Liver (tissue), 9 donors: Measurements from ENCODE around the gene PPIA. TPM values are rescaled to one million over a fixed set of nuclear protein-coding genes. Genes with fewer than 3 reads are reported as not detected.

Experiments
- DNase-seq: peaks from one replicate; pipeline ENCODE4 v3.0.0-alpha.2; 2017; ENCODE audit warnings: low spot score
- H3K27ac ChIP-seq, 2 donors: one replicate each; pipeline ENCODE4 v1.7.0; 2013; ENCODE audit warnings: inconsistent platforms in 2 of 2, low read length in 2 of 2, control low read depth in 1 of 2, low read depth in 1 of 2, mild to moderate bottlenecking in 1 of 2
- H3K27me3 ChIP-seq, 4 donors: one replicate each; pipeline versions ENCODE4 v1.6.1 to v1.7.0; 2013; ENCODE audit warnings: low read length in 3 of 4, inconsistent platforms in 1 of 4, mild to moderate bottlenecking in 1 of 4, moderate library complexity in 1 of 4; ENCODE audit not compliant: control insufficient read depth in 4 of 4, insufficient read depth in 4 of 4
- H3K36me3 ChIP-seq, 4 donors: one replicate each; pipeline versions ENCODE4 v1.6.1 to v1.7.0; 2013; ENCODE audit warnings: low read length in 3 of 4, mild to moderate bottlenecking in 3 of 4, low read depth in 1 of 4, moderate library complexity in 1 of 4; ENCODE audit not compliant: control insufficient read depth in 4 of 4, insufficient read depth in 3 of 4
- H3K4me1 ChIP-seq, 4 donors: one replicate each; pipeline versions ENCODE4 v1.6.1 to v1.7.0; 2013; ENCODE audit warnings: low read length in 3 of 4, mild to moderate bottlenecking in 3 of 4, moderate library complexity in 1 of 4; ENCODE audit not compliant: control insufficient read depth in 4 of 4, insufficient read depth in 4 of 4
- H3K4me3 ChIP-seq, 3 donors: one replicate each; pipeline versions ENCODE4 v1.6.1 to v1.7.0; 2013; ENCODE audit warnings: low read length in 3 of 3, control low read depth in 1 of 3, low read depth in 1 of 3, mild to moderate bottlenecking in 1 of 3
- H3K9ac ChIP-seq, 2 donors: one replicate each; pipeline ENCODE4 v1.7.0; 2013; ENCODE audit warnings: low read length in 2 of 2, mild to moderate bottlenecking in 2 of 2, moderate library complexity in 2 of 2, control low read depth in 1 of 2, low read depth in 1 of 2
- H3K9me3 ChIP-seq, 4 donors: one replicate each; pipeline versions ENCODE4 v1.6.1 to v1.7.0; 2013; ENCODE audit warnings: low read length in 3 of 4; ENCODE audit not compliant: control insufficient read depth in 4 of 4
- EGR1 ChIP-seq, 2 donors: IDR thresholded peaks; 2 replicates each; pipeline ENCODE4 v1.6.1; 2016 to 2018; ENCODE audit warnings: antibody characterized with exemption in 2 of 2, low read depth in 2 of 2
- FOXA1 ChIP-seq: IDR thresholded peaks from 2 replicates; pipeline ENCODE4 v1.6.1; 2016; ENCODE audit warnings: antibody characterized with exemption
- FOXA2 ChIP-seq: IDR thresholded peaks from 2 replicates; pipeline ENCODE4 v1.6.1; 2016; ENCODE audit warnings: antibody characterized with exemption
- GABPA ChIP-seq, 2 donors: IDR thresholded peaks in 1 of 2; conservative IDR thresholded peaks in 1 of 2; 2 replicates each; pipeline ENCODE4 v1.6.1; 2016; ENCODE audit warnings: antibody characterized with exemption in 2 of 2, mild to moderate bottlenecking in 1 of 2, moderate library complexity in 1 of 2
- HNF4A ChIP-seq, 2 donors: conservative IDR thresholded peaks; 2 replicates each; pipeline ENCODE4 v1.6.1; 2016; ENCODE audit warnings: antibody characterized with exemption in 2 of 2, mild to moderate bottlenecking in 2 of 2
- HNF4G ChIP-seq: IDR thresholded peaks from 2 replicates; pipeline ENCODE4 v1.6.1; 2016; ENCODE audit warnings: antibody characterized with exemption
- JUND ChIP-seq, 2 donors: IDR thresholded peaks; 2 replicates each; pipeline ENCODE4 v1.6.1; 2016; ENCODE audit warnings: antibody characterized with exemption in 2 of 2
- NR2F2 ChIP-seq: IDR thresholded peaks from 2 replicates; pipeline ENCODE4 v1.6.1; 2016; ENCODE audit warnings: antibody characterized with exemption
- RAD21 ChIP-seq, 2 donors: IDR thresholded peaks; 2 replicates each; pipeline ENCODE4 v1.6.1; 2016; ENCODE audit warnings: antibody characterized with exemption in 2 of 2, mild to moderate bottlenecking in 2 of 2
- RXRA ChIP-seq, 2 donors: IDR thresholded peaks; 2 replicates each; pipeline ENCODE4 v1.6.1; 2017 to 2018; ENCODE audit warnings: antibody characterized with exemption in 2 of 2, mild to moderate bottlenecking in 1 of 2
- SP1 ChIP-seq: IDR thresholded peaks from 2 replicates; pipeline ENCODE4 v1.6.1; 2018; ENCODE audit warnings: antibody characterized with exemption, mild to moderate bottlenecking
- TAF1 ChIP-seq: conservative IDR thresholded peaks from 2 replicates; pipeline ENCODE4 v1.6.1; 2016; ENCODE audit warnings: antibody characterized with exemption, mild to moderate bottlenecking
- YY1 ChIP-seq: IDR thresholded peaks from 2 replicates; pipeline ENCODE4 v1.6.1; 2016; ENCODE audit warnings: antibody characterized with exemption, mild to moderate bottlenecking
- WGBS: extraction: QIAGEN DNeasy Blood & Tissue Kit; methylation state at CpG from one replicate; pipeline ENCODE4 v1.1.7; 2013; 5-methylcytosine and 5-hydroxymethylcytosine counted together
- polyA plus RNA-seq, 2 donors: library from polyadenylated mRNA; stranded (reverse) in 1 of 2; unstranded in 1 of 2; fragments of 200-250 nt in 1 of 2; fragments of >200 nt in 1 of 2; fragmentation: Nextera tagmentation in 1 of 2; extraction: Ambion mirVana in 1 of 2; gene quantifications; one replicate each; pipeline versions ENCODE4 v1.2.1 to v1.2.3, GENCODE V29; 2013 to 2015
- total RNA-seq, 2 donors: library from RNA; depleted of rRNA; stranded (reverse); fragments of >200 nt; gene quantifications; one replicate each; pipeline ENCODE4 v1.2.3, GENCODE V29; 2014
- TF ChIP-seq, protein P1 (sequence below): fragments of 150-350 bp; IDR thresholded peaks from 2 replicates; pipeline ENCODE4 v1.5.1; 2017; ENCODE audit warnings: improper control_type of control experiment, low read depth, low read length; ENCODE audit not compliant: missing input control
- TF ChIP-seq, protein P2 (sequence below): IDR thresholded peaks from 2 replicates; pipeline ENCODE4 v1.6.1; 2016; ENCODE audit warnings: antibody characterized with exemption, mild to moderate bottlenecking
- TF ChIP-seq, protein P3 (sequence below): IDR thresholded peaks from 2 replicates; pipeline ENCODE4 v1.6.1; 2016; ENCODE audit warnings: antibody characterized with exemption
- TF ChIP-seq, protein P4 (sequence below): IDR thresholded peaks from 2 replicates; pipeline ENCODE4 v1.6.1; 2016; ENCODE audit warnings: antibody characterized with exemption
- TF ChIP-seq, protein P5 (sequence below): IDR thresholded peaks from 2 replicates; pipeline ENCODE4 v1.6.1; 2016; ENCODE audit warnings: antibody characterized with exemption
- donor health status: healthy.
- donor health status: healthy.
- donor health status: healthy.
- donor health status: healthy.
- donor health status: healthy.

Gene PPIA
- total and polyA plus RNA-seq, 4 donors, result 834 to 1,873 (median 1,399) TPM

DNA sequence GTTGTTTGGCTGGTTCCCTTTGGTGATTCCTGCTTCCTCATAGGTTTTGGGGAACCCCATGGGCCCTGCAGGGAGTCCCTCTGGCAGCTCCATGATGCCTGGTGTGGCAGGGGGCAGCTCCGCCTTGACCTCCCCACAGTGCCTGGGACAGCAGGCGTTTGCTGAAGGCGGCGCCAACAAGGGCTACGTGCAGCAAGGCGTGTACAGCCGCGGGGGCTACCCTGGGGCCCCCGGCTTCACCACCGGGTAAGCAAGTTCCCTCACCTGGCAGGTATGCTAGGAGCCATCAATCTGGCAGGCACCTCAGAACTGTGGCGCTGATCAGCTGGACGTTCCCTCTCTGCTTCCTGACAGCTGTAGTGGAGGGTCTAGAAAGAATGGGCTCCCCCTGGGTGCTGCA, 39.6 kb upstream of the PPIA start:
- DNase-seq, result no peak
- Histone ChIP-seq H3K9ac (no peak overlapping the region), H3K27ac (no peak overlapping the region), H3K36me3 (peaks cover 2 to 37% (median 11%) of the 10 kb centered on the region in 4 donors), H3K27me3 (no peaks in the 10 kb centered on the region), H3K4me1 (no peaks in the 10 kb centered on the region), H3K4me3 (no peak overlapping the region), H3K9me3 (no peaks in the 10 kb centered on the region)
- 97% methylated on average over 12 of the region's 12 CpGs for WGBS
- TF ChIP-seq RAD21 (IDR thresholded peaks at IDR 0.05) (no peak), JUND (IDR thresholded peaks at IDR 0.05) (no peak), EGR1 (IDR thresholded peaks at IDR 0.05; ENCODE audit: low read depth in 2 of 2) (no peak), GABPA (IDR thresholded peaks at IDR 0.05 in 1 of 2, conservative IDR thresholded peaks at IDR 0.05 in 1 of 2) (no peak), HNF4G (no peak), SP1 (no peak), HNF4A (conservative IDR thresholded peaks at IDR 0.05) (no peak), YY1 (no peak), FOXA1 (no peak)
- TF ChIP-seq, protein P1, sequence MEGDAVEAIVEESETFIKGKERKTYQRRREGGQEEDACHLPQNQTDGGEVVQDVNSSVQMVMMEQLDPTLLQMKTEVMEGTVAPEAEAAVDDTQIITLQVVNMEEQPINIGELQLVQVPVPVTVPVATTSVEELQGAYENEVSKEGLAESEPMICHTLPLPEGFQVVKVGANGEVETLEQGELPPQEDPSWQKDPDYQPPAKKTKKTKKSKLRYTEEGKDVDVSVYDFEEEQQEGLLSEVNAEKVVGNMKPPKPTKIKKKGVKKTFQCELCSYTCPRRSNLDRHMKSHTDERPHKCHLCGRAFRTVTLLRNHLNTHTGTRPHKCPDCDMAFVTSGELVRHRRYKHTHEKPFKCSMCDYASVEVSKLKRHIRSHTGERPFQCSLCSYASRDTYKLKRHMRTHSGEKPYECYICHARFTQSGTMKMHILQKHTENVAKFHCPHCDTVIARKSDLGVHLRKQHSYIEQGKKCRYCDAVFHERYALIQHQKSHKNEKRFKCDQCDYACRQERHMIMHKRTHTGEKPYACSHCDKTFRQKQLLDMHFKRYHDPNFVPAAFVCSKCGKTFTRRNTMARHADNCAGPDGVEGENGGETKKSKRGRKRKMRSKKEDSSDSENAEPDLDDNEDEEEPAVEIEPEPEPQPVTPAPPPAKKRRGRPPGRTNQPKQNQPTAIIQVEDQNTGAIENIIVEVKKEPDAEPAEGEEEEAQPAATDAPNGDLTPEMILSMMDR, result no peak
- TF ChIP-seq, protein P2, sequence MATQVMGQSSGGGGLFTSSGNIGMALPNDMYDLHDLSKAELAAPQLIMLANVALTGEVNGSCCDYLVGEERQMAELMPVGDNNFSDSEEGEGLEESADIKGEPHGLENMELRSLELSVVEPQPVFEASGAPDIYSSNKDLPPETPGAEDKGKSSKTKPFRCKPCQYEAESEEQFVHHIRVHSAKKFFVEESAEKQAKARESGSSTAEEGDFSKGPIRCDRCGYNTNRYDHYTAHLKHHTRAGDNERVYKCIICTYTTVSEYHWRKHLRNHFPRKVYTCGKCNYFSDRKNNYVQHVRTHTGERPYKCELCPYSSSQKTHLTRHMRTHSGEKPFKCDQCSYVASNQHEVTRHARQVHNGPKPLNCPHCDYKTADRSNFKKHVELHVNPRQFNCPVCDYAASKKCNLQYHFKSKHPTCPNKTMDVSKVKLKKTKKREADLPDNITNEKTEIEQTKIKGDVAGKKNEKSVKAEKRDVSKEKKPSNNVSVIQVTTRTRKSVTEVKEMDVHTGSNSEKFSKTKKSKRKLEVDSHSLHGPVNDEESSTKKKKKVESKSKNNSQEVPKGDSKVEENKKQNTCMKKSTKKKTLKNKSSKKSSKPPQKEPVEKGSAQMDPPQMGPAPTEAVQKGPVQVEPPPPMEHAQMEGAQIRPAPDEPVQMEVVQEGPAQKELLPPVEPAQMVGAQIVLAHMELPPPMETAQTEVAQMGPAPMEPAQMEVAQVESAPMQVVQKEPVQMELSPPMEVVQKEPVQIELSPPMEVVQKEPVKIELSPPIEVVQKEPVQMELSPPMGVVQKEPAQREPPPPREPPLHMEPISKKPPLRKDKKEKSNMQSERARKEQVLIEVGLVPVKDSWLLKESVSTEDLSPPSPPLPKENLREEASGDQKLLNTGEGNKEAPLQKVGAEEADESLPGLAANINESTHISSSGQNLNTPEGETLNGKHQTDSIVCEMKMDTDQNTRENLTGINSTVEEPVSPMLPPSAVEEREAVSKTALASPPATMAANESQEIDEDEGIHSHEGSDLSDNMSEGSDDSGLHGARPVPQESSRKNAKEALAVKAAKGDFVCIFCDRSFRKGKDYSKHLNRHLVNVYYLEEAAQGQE, result no peak

DNA sequence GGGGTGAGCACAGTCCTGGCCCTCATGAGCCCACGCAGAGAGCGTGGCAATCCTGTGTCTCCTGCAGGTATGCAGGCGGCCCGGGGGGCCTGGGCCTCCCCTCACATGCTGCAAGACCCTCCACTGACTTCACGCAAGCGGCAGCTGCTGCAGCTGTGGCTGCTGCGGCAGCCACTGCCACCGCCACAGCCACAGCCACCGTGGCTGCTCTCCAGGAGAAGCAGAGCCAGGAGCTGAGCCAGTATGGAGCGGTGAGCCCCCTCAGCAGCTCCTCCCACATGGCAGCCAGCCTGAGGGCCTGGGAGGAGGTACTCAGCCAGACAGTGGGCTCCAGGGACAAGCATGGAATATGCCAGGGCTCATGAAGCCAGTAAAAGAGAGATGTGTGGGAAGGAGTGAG, 39.2 kb upstream of the PPIA start:
- Histone ChIP-seq H3K27me3 (no peaks in the 10 kb centered on the region), H3K27ac (no peak overlapping the region), H3K4me1 (no peaks in the 10 kb centered on the region), H3K9ac (no peak overlapping the region), H3K9me3 (no peaks in the 10 kb centered on the region), H3K36me3 (peaks cover 2 to 42% (median 11%) of the 10 kb centered on the region in 4 donors), H3K4me3 (no peak overlapping the region)
- TF ChIP-seq HNF4G (no peak), GABPA (IDR thresholded peaks at IDR 0.05 in 1 of 2, conservative IDR thresholded peaks at IDR 0.05 in 1 of 2) (no peak), RAD21 (IDR thresholded peaks at IDR 0.05) (no peak), HNF4A (conservative IDR thresholded peaks at IDR 0.05) (no peak), TAF1 (no peak), JUND (IDR thresholded peaks at IDR 0.05) (no peak), RXRA (IDR thresholded peaks at IDR 0.05) (no peak), NR2F2 (no peak), FOXA1 (no peak), SP1 (no peak), YY1 (no peak), FOXA2 (no peak)
- TF ChIP-seq, protein P3, sequence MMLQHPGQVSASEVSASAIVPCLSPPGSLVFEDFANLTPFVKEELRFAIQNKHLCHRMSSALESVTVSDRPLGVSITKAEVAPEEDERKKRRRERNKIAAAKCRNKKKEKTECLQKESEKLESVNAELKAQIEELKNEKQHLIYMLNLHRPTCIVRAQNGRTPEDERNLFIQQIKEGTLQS, result no peak
- TF ChIP-seq, protein P1, result no peak
- TF ChIP-seq, protein P4, sequence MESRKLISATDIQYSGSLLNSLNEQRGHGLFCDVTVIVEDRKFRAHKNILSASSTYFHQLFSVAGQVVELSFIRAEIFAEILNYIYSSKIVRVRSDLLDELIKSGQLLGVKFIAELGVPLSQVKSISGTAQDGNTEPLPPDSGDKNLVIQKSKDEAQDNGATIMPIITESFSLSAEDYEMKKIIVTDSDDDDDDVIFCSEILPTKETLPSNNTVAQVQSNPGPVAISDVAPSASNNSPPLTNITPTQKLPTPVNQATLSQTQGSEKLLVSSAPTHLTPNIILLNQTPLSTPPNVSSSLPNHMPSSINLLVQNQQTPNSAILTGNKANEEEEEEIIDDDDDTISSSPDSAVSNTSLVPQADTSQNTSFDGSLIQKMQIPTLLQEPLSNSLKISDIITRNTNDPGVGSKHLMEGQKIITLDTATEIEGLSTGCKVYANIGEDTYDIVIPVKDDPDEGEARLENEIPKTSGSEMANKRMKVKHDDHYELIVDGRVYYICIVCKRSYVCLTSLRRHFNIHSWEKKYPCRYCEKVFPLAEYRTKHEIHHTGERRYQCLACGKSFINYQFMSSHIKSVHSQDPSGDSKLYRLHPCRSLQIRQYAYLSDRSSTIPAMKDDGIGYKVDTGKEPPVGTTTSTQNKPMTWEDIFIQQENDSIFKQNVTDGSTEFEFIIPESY, result no peak
- TF ChIP-seq, protein P5, sequence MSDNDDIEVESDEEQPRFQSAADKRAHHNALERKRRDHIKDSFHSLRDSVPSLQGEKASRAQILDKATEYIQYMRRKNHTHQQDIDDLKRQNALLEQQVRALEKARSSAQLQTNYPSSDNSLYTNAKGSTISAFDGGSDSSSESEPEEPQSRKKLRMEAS, result no peak
- DNase-seq, result no peak
- 93% methylated on average over 10 of the region's 10 CpGs for WGBS
